ENCODE data around the gene ETNK1. TPM values are rescaled to one million over a fixed set of nuclear protein-coding genes. Genes with fewer than 3 reads are reported as not detected.
"Not testable (repeated sequence)": the region's sequence is repeated elsewhere in the genome, so short reads cannot be mapped to it uniquely, and the experiment has no call there.

The ETNK1 gene, protein sequence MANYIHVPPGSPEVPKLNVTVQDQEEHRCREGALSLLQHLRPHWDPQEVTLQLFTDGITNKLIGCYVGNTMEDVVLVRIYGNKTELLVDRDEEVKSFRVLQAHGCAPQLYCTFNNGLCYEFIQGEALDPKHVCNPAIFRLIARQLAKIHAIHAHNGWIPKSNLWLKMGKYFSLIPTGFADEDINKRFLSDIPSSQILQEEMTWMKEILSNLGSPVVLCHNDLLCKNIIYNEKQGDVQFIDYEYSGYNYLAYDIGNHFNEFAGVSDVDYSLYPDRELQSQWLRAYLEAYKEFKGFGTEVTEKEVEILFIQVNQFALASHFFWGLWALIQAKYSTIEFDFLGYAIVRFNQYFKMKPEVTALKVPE
- total RNA-seq (2014; rRNA removed; shearing (Covaris generic)), result 52.7 and 62.0 TPM in 2 replicates

GRCh38 chr12:22624870-22625761 lies at the start of gene ETNK1:
TSS of gene ETNK1 (plus strand) at chr12:22625171. CDS start at chr12:22625431, 260 bp downstream.
- DNase-seq, result peak; percentile 94 to 96
- H3K9me3 ChIP-seq (replicated peaks), result no peaks in the 10 kb centered on the region
- H3K36me3 ChIP-seq, result peaks cover 3% of the 10 kb centered on the region; the same call in 1 of the 2 replicates
- H3K4me3 ChIP-seq, result peak within 1 kb of the TSS; percentile 87
- H3K4me1 ChIP-seq, result peaks cover 7% of the 10 kb centered on the region
- peak within 1 kb of the TSS; percentile 95 for H3K27ac ChIP-seq
- no peaks in the 10 kb centered on the region for H3K27me3 ChIP-seq

GRCh38 chr12:22576065-22576464 lies 48.9 kb upstream of the ETNK1 start:
- no peak overlapping the region for H3K4me3 ChIP-seq
- no peaks in the 10 kb centered on the region for H3K4me1 ChIP-seq
- H3K9me3 ChIP-seq (replicated peaks), result no peaks in the 10 kb centered on the region
- H3K27me3 ChIP-seq, result no peaks in the 10 kb centered on the region
- no peaks in the 10 kb centered on the region for H3K36me3 ChIP-seq
- no peak for DNase-seq
- no peak overlapping the region for H3K27ac ChIP-seq

- Histone ChIP-seq H3K36me3 (no peaks in the 10 kb centered on the region), H3K4me1 (no peaks in the 10 kb centered on the region), H3K9me3 (replicated peaks) (no peaks in the 10 kb centered on the region), H3K27me3 (no peaks in the 10 kb centered on the region), H3K27ac (no peak overlapping the region), H3K4me3 (no peak overlapping the region)
- DNase-seq, result no peak
Measured at GRCh38 chr12:22576473-22576872, 48.5 kb upstream of the ETNK1 start.

DNA sequence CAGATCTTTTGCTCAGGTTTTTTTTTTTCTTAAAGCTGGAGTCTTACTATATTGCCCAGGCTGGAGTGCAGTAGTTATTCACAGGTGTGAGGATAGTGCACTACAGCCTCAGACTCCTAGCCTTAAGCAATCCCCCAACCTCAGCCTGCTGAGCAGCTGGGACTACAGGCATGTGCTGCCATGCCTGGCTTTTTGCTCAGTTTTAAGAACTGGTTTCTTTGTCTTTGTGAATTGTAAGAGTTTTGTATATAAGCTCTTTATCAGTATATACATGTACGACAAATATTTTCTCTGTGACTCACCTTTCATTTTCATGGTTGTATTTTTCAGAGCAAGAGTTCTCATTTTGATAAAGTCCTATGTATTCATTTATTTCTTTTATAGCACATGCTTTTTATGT lies 47.3 kb upstream of the ETNK1 start:
- Histone ChIP-seq H3K4me3 (no peak overlapping the region), H3K27me3 (no peaks in the 10 kb centered on the region), H3K36me3 (no peaks in the 10 kb centered on the region), H3K27ac (no peak overlapping the region), H3K4me1 (no peaks in the 10 kb centered on the region), H3K9me3 (replicated peaks) (no peaks in the 10 kb centered on the region)
- DNase-seq, result no peak

DNA sequence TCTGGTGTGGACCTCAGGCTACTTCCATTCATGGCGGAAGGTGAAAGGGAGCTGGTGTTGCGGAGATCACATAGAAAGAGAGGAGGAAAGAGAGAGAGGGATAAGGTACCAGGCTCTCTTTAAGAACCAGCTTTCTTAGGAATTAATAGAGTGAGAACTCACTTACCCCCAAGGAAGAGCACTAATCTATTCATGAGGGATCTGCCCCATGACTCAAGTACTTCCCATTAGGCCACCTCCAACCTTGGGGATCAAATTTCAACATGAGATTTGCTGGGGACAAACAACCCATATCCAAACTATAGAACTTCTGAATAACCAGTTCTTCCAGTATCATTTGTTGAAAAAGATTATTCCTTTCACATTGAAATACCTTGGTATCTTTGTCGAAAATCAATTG lies 46.6 kb upstream of the ETNK1 start:
- H3K36me3 ChIP-seq, result no peaks in the 10 kb centered on the region
- no peak overlapping the region for H3K27ac ChIP-seq
- H3K4me1 ChIP-seq, result no peaks in the 10 kb centered on the region
- H3K27me3 ChIP-seq, result no peaks in the 10 kb centered on the region
- DNase-seq, result no peak
- H3K9me3 ChIP-seq (replicated peaks), result no peaks in the 10 kb centered on the region
- no peak overlapping the region for H3K4me3 ChIP-seq

DNA sequence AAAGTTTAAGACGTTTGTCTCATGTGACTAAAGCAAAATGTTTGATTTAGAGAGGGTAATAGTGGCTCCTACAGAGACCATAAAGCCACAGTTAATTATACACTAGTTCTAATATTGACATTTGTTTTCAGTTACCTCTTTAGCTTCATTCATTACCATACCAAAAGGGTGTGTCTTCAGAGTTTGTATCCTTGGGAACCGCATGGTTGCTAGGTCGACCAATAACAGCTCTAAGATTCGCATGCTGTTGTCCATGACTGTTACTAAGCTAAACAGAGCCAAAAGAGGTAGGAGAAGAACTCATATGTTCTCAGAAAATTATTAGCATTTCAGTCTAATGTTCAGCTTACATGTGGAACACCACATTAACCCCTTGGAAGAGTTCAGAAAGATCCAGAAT lies 36.2 kb upstream of the ETNK1 start:
- no peak overlapping the region for H3K4me3 ChIP-seq
- H3K27ac ChIP-seq, result no peak overlapping the region
- no peaks in the 10 kb centered on the region for H3K36me3 ChIP-seq
- DNase-seq, result no peak
- no peaks in the 10 kb centered on the region for H3K9me3 ChIP-seq (replicated peaks)
- no peaks in the 10 kb centered on the region for H3K4me1 ChIP-seq
- no peaks in the 10 kb centered on the region for H3K27me3 ChIP-seq

DNA sequence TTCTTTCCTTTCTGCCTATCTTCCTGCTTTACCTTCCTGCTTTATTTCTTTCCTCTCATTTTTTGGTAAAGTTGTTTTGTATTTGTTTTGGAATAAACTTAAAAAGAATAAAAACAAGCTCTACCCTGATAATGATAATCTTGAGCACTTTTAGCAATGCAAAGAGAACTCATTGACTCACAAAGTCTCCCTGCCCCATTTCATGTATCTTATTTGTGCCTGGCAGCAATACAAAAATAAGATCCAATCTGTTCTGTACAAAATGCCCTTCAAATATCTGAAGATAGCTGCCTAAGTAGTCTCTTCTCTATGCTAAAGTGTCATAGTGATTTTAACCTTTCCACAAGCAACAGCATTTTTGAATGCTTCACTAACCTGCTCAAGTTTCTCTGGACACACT lies 31.1 kb upstream of the ETNK1 start:
- Histone ChIP-seq H3K9me3 (replicated peaks) (no peaks in the 10 kb centered on the region), H3K27me3 (no peaks in the 10 kb centered on the region), H3K27ac (no peak overlapping the region), H3K4me1 (no peaks in the 10 kb centered on the region), H3K4me3 (no peak overlapping the region), H3K36me3 (no peaks in the 10 kb centered on the region)
- no peak for DNase-seq

- H3K27me3 ChIP-seq; DNase-seq; H3K36me3 ChIP-seq; H3K9me3 ChIP-seq (replicated peaks); H3K4me3 ChIP-seq; H3K4me1 ChIP-seq; H3K27ac ChIP-seq: not testable (repeated sequence)
Measured at GRCh38 chr12:22597539-22597938, 27.4 kb upstream of the ETNK1 start.

DNA sequence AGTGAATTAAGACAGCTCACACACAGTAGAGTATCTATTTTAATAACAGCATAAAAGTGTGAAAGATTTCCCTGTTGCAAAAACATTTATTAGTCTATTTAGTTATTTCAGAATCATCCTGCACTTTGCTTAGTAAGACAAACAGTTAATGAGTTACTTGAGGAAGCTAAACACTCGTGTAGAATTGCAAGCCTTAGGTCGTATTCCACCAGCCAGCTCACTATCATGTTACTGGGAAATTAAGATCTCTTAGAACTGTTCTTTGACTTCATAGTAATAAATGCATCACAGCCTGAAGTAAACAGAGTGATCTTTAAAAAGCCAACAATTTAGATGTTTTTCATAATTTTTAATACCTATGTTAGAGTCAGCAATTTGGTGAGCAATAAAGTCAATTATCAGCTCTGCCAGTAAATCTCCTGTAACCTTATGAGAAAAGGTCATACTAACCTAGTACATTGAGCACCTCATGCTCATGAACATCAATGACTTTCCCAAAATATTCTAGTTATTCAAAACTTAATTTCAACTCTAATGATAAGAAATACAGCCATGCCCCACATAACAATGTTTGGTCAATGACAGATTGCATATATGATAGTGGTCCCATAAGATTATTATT lies 26.7 kb upstream of the ETNK1 start:
- H3K4me1 ChIP-seq, result no peaks in the 10 kb centered on the region
- H3K4me3 ChIP-seq, result no peak overlapping the region
- no peaks in the 10 kb centered on the region for H3K36me3 ChIP-seq
- H3K27me3 ChIP-seq, result no peaks in the 10 kb centered on the region
- no peak overlapping the region for H3K27ac ChIP-seq
- H3K9me3 ChIP-seq (replicated peaks), result no peaks in the 10 kb centered on the region
- no peak for DNase-seq

DNA sequence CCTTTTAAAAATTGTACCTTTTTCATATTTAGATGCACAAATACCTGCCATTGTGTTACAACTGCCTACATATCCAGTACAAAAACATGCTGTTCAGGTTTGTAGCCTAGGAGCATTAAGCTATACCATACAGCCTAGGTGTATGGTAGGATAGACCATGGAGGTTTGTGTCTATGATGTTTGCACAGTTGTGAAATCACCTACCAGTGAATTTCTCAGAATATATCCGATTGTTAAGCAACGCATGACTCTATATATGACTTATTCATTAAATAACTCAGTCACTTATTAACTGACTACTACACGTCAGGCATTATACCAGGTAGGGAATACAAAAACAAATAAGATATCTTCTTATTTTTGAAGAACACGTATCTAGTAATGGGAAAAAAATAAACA lies 26.2 kb upstream of the ETNK1 start:
- Histone ChIP-seq H3K4me3 (no peak overlapping the region), H3K36me3 (no peaks in the 10 kb centered on the region), H3K27ac (no peak overlapping the region), H3K4me1 (no peaks in the 10 kb centered on the region), H3K27me3 (no peaks in the 10 kb centered on the region), H3K9me3 (replicated peaks) (no peaks in the 10 kb centered on the region)
- DNase-seq, result no peak

DNA sequence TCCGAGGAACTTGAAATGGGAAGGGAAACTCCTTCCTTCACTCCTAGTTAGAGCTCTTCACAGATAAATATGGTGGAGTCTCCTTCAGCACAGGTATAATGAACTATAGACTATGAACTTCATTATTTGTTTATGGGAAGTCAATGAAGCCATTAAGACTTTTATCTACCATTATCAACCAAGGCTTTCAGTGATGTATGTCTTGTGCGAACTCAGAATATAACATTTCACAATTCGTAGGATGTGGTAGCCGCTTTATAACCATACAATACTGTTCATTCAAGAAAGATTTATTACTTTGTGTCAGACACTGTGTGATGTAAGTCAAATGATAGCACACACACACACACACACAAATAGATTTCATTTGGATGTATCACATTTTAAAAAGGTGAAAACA lies 24.8 kb upstream of the ETNK1 start:
- Histone ChIP-seq H3K36me3 (no peaks in the 10 kb centered on the region), H3K27ac (no peak overlapping the region), H3K4me1 (no peaks in the 10 kb centered on the region), H3K9me3 (replicated peaks) (no peaks in the 10 kb centered on the region), H3K27me3 (no peaks in the 10 kb centered on the region), H3K4me3 (no peak overlapping the region)
- no peak for DNase-seq

DNA sequence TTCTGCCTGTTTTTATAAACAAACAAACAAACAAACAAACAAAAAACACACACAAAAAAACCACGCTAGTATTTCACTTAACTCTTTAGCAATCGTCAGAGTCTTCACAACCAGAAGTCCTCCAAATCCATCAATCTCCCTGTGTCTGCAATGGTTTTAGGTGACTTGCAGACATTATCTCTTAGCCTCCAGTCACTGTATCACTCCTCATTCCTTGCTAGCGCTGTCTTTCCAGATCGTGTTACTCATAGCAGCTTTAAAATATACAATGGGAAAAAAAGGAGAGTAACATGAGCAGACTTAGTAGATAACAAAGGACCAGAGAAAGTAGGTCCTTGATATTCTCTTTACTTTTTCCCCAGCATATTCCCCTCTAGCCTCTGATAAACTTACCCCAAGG lies 15.5 kb upstream of the ETNK1 start:
- H3K4me3 ChIP-seq, result no peak overlapping the region
- no peak overlapping the region for H3K27ac ChIP-seq
- no peaks in the 10 kb centered on the region; the same call in none of the 2 replicates for H3K9me3 ChIP-seq (replicated peaks)
- no peaks in the 10 kb centered on the region for H3K36me3 ChIP-seq
- H3K27me3 ChIP-seq, result no peaks in the 10 kb centered on the region
- no peaks in the 10 kb centered on the region for H3K4me1 ChIP-seq
- no peak for DNase-seq

- H3K27ac ChIP-seq, result no peak overlapping the region
- H3K4me3 ChIP-seq, result no peak overlapping the region
- H3K27me3 ChIP-seq, result no peaks in the 10 kb centered on the region
- H3K4me1 ChIP-seq, result no peaks in the 10 kb centered on the region
- H3K9me3 ChIP-seq (replicated peaks), result no peaks in the 10 kb centered on the region; the same call in none of the 2 replicates
- H3K36me3 ChIP-seq, result no peaks in the 10 kb centered on the region
- no peak for DNase-seq
Measured at GRCh38 chr12:22610131-22610530, 14.8 kb upstream of the ETNK1 start.

- DNase-seq; H3K27me3 ChIP-seq; H3K4me1 ChIP-seq; H3K4me3 ChIP-seq; H3K36me3 ChIP-seq; H3K9me3 ChIP-seq (replicated peaks); H3K27ac ChIP-seq: not testable (repeated sequence)
Measured at GRCh38 chr12:22612822-22613221, 12.1 kb upstream of the ETNK1 start.

DNA sequence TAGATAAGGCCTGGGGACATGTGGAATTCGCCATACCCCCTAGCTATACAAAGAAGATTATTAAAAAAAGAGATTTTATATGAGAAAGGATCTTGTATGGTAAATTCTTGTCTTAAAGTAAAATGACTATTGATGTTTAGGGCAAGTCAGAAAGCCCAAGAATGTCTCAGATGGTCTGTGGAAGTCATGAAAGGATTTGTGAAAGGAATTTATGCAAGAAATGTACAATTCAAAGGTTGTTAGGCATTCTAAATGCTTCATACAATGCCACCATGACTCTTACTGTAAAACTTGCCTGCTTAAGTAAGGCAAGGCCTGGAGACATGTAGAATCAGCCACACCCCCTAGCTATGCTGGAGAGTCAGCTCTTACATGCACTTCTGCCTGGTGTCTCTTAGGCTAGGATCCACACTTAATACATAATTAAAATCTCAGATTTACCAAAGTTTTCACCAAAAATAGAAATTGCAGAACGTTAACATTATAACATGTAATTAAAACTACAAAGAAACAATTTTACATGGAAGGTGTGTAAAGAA lies 8.9 kb upstream of the ETNK1 start:
- DNase-seq, result no peak
- Histone ChIP-seq H3K4me3 (no peak overlapping the region), H3K27ac (no peak overlapping the region), H3K9me3 (replicated peaks) (peaks cover 6% of the 10 kb centered on the region), H3K4me1 (no peaks in the 10 kb centered on the region), H3K27me3 (no peaks in the 10 kb centered on the region), H3K36me3 (no peaks in the 10 kb centered on the region)

All from SJCRH30 (cell line).